Inferior parietal cortex (tissue), 1 donor: ENCODE measurements around the gene PRKCB.
"Not testable (repeated sequence)": the region's sequence is repeated elsewhere in the genome, so short reads cannot be mapped to it uniquely, and the experiment has no call there.

ENCODE experiments used
- DNase-seq: peaks from one replicate; pipeline ENCODE4 v3.0.0-alpha.2; 2016; ENCODE audit errors: extremely low spot score

The PRKCB gene

DNA sequence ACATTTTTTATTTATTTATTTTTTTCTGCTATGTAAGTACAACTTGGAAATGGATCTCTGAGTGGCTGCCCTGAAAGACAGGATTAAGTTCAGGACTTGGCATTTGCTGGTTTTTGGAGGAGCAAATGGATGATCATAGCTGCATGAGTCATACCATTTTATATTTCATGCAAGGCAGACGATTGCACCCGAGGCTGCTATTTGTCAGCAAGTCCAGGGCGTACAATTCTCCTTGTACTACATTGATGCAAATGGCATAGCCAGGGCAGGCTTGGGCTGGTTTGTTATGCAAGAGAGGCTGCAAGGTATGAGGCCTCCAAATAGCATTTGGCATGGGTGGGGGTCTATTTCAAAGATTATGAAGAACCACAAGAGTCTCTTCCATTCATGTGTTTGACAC lies 339.2 kb downstream of the PRKCB start:
- no peak for DNase-seq

GRCh38 chr16:24178496-24178895 lies 342.7 kb downstream of the PRKCB start:
- no peak for DNase-seq

DNA sequence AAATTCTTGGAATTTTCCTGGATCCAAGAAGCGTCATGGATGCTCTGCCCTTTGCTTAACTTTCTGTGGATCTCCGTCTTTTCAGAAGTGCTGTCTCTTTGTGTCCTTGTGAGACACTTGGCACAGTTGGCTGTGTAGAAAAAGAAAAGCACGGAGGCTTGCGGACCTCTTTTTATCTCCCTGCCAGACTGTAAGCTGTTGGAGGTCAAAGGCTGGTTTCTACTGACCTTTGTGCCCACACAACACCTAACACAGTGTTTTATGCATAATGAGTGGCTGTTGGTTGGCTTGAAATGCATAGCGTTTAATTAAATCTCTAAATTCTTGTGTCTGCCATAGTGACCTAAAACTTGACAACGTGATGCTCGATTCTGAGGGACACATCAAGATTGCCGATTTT lies 344.7 kb downstream of the PRKCB start:
- no peak for DNase-seq

GRCh38 chr16:24188021-24188542 lies 352.3 kb downstream of the PRKCB start:
- no peak for DNase-seq

DNA sequence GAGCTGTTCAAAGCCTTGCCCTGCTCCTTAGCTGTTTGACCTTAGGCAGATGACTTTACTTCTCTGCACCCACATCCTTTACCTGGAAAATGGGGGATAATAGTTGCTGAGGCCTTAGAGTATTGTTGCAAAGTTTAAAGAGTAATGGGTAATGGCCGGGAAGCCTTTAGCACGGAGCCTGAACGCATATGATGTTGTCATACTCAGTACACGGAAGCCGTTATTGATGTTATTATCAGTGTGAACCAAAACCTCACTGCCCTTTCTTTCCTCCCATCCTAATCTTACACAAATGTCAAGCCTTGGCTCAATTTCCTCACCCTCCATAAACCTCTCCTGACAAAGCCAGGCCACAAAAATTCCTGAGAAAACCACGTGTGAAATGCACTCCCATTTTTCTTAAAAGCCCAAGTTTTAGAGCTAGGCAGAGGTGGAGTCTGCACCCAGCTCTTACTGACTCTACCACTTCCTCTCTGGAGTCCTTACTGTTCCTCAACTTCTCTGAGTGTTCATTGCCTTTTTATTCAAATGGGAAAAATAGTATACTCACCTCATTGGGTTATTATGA lies 353.1 kb downstream of the PRKCB start:
- no peak for DNase-seq

DNA sequence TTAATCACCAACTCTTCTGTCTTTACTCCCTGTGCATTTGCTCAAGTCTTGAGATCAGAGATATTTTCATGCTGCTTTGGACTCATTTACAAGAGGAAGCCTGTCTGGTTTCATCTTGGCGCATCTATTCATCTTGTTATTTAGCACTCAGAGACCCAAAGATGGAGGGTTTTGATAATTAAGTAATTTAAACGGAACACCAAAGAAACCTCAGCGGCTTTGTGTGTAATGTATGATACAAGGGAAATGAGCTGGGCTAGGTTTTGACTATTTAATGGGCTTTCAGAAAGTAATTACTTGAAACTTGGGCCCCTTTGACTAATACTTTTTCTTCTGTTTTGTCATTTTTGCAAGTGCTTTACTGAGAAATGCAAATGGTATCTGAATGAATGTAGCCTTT lies 354.2 kb downstream of the PRKCB start:
- DNase-seq, result no peak

- DNase-seq, result no peak
Measured at GRCh38 chr16:24191876-24192402, 356.2 kb downstream of the PRKCB start.

- no peak for DNase-seq
Measured at GRCh38 chr16:24195221-24195620, 359.4 kb downstream of the PRKCB start.

DNA sequence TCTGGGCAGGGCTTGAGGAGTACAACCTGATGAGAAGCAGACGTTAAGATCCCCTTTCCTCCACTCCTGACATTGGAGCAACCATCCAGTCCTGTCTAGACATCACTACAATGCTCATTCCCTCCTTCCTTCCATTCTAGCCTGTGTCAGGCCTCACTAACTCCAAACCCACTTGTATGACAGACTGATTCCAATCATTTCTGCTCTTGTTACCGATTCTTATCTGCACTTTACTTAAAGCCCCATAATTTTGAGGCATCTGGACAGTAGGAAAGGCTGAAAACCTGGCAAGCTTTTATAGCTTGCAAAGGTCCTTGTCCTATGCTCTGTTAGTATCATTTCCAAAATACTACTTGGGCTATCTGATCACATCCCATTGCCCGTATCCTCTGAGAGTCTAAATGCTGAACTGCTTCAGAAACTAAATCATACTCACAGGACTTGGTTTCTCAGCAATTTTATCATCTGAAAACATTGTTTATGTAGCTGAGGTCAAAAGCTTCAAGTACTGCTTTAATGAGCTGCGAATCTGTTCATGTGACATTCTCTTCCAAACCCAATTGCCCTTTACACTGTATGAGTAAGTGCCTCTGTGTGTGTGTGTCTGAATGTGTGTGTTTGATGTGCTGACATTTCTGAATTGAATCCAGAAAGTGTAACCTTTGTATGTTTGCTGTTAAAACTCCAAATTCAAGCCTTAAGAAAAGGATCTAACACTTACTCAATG lies 363.2 kb downstream of the PRKCB start:
- no peak for DNase-seq

GRCh38 chr16:24203675-24204074 lies 367.9 kb downstream of the PRKCB start:
- no peak for DNase-seq

GRCh38 chr16:24204150-24204665 lies 368.4 kb downstream of the PRKCB start:
- DNase-seq, result no peak

- DNase-seq, result no peak
Measured at GRCh38 chr16:24206926-24207325, 371.1 kb downstream of the PRKCB start.

- peak; percentile 67 for DNase-seq
Measured at GRCh38 chr16:24208710-24209109, 372.9 kb downstream of the PRKCB start.

DNA sequence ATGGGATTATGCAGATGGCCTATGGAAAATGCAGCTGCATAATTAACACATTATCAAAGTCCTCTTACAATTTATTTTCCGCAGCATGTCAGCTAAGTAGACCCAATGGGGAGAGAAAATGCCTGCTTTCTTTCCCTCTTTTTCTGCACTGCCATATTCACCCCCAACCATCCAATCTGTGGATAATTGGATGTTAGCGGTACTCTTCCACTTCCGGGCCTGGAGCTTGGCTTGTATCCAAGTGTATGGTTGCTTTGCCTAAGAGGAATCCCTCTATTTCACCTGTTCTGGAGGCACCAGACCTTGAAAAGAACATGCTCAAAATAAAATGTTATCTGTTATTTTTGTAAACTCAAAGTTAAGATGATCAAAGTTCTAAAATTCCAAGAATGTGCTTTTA lies 379.2 kb downstream of the PRKCB start:
- no peak for DNase-seq

DNA sequence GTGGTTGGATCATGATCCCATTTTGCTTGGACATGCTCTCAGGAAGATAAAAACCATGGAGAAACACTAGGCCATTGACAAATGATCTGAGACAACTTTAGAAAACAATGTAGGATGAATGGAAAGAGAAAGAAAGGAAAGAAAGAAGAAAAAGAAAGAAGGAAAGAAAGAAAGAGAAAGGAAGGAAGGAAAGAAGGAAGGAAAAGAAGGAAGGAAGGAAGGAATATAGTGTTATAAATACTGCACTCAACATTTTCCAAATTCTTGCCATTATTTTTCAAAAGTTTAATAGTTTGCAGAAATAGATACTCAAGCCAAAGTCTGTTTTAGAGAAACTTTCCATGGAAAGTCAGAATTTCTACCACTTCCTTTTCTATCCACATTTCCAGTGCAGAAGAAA lies 381.2 kb downstream of the PRKCB start:
- DNase-seq, result no peak

DNA sequence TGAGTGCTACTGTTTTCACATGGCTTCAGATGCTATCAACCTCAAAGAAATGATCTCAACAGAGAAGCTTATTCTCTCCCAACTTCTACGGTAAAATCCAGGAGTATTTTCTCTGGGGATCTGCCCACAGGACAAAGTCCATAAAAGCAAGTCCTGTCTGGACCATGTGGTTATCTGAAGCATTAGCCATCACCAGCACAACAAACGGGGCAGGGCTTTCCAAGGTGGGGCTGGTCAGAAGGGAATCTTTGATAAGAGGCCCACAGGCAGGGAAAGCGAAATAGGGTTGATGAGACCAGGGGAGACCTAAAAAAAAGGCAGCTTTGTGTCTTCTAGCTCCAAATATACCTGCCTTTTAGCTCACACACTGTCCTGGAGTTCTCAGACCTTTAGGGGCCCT lies 381.7 kb downstream of the PRKCB start:
- no peak for DNase-seq

- no peak for DNase-seq
Measured at GRCh38 chr16:24218299-24218698, 382.5 kb downstream of the PRKCB start.

DNA sequence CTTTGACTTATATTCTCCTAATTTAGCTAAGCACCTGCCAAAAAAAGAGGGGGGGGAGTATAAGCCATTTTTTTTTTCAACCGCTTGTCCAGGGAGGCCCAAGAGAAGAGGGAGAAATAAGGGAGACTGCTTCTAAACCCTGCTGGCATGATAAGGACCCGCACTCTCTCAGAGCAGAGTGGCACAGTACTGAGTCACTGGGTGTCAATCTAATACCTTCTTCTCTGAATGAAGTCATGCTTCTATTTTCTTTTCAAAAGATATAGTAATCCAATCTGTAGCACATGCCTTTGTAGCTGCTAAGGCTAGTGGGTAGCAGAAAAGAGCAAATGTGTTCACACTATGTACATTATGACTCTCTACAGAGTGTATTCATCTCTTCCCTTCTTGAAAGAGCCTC lies 385.4 kb downstream of the PRKCB start:
- DNase-seq, result no peak

DNA sequence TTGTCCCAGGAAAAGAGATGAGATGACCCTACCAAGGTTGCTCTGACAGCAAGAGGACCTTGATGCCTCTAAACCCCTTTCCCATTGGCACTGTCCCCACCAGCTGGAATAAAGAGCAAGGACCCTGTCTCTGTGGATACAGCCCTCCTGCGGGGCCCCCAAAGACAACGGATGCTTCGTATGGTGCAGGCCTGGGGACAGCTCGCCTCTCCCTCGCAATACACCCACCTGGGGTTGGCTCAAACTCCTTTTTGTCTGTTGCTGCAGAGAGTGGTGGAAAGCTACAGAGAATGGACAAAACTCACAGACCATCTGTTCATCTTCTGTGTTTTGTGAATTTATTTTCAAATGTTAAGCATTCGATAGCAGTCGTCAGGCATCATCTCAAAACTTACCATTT lies 392.7 kb downstream of the PRKCB start:
- peak; percentile 27 for DNase-seq

GRCh38 chr16:24232936-24233335 lies 397.2 kb downstream of the PRKCB start:
- no peak for DNase-seq

DNA sequence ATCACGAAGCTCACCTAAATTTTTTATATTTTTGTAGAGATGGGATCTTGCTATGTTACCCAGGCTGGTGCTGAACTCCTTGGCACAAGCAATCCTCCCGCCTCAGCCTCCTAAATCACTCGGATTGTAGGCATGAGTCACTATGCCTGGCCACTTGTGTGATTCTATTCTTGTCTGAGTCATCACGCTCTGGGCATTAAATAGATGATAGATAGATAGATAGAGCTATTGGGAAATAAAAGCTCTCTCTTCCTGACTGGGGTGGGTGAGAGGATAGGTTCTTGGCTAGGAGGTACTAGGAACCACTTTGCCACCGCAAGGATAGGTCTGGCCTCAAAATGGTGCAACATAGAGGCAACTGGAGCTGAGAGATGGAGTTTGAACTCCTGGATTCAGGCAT lies 399.0 kb downstream of the PRKCB start:
- no peak for DNase-seq

DNA sequence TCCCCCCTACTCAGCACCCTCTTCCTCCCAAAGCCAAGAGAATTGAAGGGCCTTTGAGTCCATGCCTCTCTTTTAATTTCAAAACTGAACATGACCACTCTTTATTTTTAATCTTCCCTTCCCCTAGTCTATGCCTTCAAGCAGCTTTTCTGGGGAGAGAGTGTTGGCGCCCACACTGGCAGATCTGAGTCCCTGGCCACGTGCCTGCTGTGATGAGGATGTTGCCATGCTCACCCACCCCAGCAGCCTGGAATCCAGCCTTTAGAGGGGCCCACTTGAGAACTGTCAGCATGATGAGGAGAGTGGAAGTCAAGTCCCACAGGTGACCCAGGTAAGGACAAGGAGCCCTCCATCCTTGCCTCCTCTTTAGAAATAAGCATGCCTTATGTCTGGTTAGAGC lies 400.0 kb downstream of the PRKCB start:
- DNase-seq, result no peak

DNA sequence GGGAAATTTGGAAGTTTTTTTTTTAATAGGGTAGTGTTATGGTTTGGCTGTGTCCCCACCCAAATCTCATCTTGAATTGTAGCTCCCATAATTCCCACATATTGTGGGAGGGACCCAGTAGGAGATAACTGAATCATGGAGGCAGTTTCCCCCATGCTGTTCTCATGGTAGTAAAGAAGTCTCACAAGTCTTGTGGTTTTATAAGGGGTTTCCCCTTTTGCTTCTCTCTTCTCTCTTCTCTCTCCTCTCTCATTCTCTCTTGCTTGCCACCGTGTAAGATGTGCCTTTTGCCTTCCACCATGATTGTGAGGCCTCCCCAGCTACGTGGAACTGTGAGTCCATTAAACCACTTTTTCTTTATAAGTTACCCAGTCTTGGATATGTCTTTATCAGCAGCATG lies 403.1 kb downstream of the PRKCB start:
- DNase-seq, result not testable (repeated sequence)
